GM12892 (cell line): ENCODE data around the gene CTNNBIP1.

ENCODE experiments used
- DNase-seq: peaks from one replicate; pipeline ENCODE4 v3.0.0; 2011; ENCODE audit not compliant: insufficient read length
- FAIRE-seq: peaks from 2 replicates; lab custom pipeline; 2011; peaks lifted over from hg19 to GRCh38; lab: Jason Lieb, UNC
- POLR2A ChIP-seq: IDR thresholded peaks from 2 replicates; pipeline ENCODE4 v1.6.1; 2011; ENCODE audit warnings: low read depth, low read length, control low read depth
- POLR2AphosphoS5 ChIP-seq: IDR thresholded peaks from 2 replicates; pipeline ENCODE4 v1.6.1; 2011; ENCODE audit warnings: low read depth, low read length, control low read depth
- TAF1 ChIP-seq: IDR thresholded peaks from 2 replicates; pipeline ENCODE4 v1.6.1; 2011; ENCODE audit warnings: low read depth, mild to moderate bottlenecking, control low read depth, low read length, borderline replicate concordance

CTNNBIP1 gene

GRCh38 chr1:9886092-9886742, 23.9 kb downstream of the CTNNBIP1 start:
- TF ChIP-seq POLR2A (no peak), POLR2AphosphoS5 (no peak), TAF1 (no peak)
- FAIRE-seq = no peak
- DNase-seq = no peak

GRCh38 chr1:9884805-9885204, 25.3 kb downstream of the CTNNBIP1 start:
- DNase-seq (no peak), FAIRE-seq (no peak)
- TF ChIP-seq POLR2AphosphoS5 (no peak), POLR2A (no peak), TAF1 (no peak)

- FAIRE-seq = no peak
- TF ChIP-seq POLR2AphosphoS5 (no peak), POLR2A (no peak), TAF1 (no peak)
- no peak for DNase-seq
Measured at GRCh38 chr1:9883585-9884449, 26.3 kb downstream of the CTNNBIP1 start.

DNA sequence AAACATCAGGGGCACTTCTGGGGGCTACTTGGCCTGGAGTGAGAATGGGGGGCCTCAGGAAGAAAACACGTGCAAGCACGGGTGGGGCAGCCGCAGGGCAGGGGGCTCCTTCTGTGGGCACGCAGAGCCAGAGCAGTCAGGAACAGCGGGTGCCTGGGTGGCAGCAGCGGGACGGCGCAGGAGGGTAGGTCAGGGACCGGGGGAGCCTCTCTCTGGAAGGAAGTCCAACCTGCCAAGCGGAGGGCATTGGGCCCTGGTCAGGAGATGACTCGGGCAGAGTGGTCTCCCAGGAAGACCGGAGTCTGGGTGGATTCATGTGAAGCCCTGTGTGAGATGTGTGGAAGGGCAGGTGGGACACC, 27.1 kb downstream of the CTNNBIP1 start:
- no peak for TF ChIP-seq POLR2A
- DNase-seq = no peak
- FAIRE-seq = no peak

DNA sequence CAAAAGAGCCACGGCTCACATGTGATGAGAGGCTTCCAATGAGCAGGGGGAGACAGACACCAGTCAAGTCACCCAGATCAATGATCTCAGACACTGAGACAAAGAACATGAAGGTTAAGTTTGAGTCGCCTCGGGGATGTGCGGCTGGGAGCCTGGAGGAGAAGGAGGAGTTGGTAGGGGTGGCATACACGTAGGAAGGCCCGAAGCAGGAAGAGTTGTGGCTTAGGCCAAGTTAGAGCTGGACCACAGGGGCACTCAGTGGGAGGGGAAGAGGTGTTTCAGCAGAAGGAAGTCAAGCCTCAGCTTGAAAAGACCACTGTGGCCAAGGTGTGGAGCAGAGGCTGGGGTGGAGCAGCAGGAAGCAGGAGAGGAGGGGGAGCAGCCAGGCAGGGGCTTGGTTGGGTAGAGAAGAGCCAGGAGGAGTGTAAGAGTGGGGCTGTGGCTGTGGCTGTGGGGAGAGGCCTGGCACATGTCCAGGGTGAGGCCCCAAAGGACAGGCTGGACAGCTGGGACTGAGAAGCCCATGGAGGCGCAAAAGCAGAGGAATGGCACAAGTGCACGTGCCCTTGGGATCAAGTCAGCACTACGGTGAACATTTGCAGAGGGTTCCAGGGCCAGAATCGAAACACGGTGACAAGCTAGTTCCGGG, 27.6 kb downstream of the CTNNBIP1 start:
- TF ChIP-seq TAF1 (no peak), POLR2A (no peak), POLR2AphosphoS5 (no peak)
- FAIRE-seq (no peak), DNase-seq (no peak)

DNA sequence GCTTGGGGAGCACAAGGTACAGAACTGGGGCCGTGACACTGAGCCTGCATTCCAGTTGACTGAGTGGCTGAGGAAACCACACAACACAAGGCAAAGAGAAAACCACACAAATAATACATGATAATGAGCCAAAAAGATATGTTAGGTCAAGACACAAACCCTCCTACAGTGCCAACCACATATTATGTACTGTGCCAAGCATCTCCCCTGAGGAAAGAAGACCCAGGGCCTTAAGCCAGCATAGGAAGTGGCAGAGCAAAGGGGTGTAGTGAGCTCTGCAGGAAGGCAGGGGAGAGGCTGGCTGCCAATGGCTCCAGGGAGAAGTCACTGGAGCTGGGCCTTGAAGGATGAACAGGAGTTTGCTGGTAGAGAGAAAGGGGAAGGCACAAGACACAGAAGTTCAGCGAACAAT, 28.2 kb downstream of the CTNNBIP1 start:
- FAIRE-seq (no peak), DNase-seq (no peak)
- TF ChIP-seq TAF1 (no peak), POLR2A (no peak), POLR2AphosphoS5 (no peak)

DNA sequence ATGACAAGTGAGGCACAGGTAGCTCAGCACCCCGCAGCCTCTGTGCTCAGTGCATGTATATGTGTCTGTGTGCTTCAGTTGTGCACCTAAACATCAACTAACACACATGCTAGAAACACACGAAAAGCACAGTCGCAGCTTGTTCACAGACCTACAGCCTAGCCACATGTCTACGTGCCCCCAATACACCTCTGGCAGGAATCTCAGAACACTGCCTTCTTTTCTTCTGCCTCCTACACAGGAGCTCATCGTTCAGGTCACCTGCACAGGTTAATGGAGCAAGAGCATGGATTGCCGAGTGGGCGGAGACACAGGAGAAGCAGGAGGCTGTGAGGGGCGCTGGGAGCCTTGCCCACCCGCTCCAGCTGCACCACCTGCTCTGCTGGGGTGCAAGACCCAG, 31.7 kb downstream of the CTNNBIP1 start:
- DNase-seq (no peak), FAIRE-seq (no peak)
- TF ChIP-seq POLR2AphosphoS5 = no peak
- TF ChIP-seq POLR2A = no peak
- TF ChIP-seq TAF1 = no peak

- TF ChIP-seq POLR2A (no peak), POLR2AphosphoS5 (no peak), TAF1 (no peak)
- DNase-seq = no peak
- no peak for FAIRE-seq
Measured at GRCh38 chr1:9877962-9878361, 32.1 kb downstream of the CTNNBIP1 start.

DNA sequence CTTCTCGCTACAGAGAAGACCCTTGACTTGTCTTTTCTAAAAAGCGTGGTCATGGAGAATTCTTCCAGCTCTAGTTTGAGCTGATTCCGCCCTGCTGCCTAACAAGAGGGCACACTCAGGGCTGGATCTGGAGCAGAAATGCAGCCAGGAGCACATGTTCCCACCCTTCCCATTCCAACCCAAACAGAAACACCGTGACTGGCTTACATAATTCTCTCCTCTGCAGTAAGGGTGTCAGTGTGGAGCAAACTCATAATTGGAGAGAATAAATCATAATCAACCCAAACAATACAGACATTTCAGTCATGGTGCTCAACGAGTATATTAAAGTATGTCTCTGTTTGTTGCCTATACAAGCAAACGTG, 34.5 kb downstream of the CTNNBIP1 start:
- no peak for DNase-seq
- TF ChIP-seq TAF1 (no peak), POLR2AphosphoS5 (no peak), POLR2A (no peak)
- no peak for FAIRE-seq

- DNase-seq (peak; percentile 97), FAIRE-seq (peak; percentile 97)
- no peak for TF ChIP-seq POLR2A
Measured at GRCh38 chr1:9874959-9875635, 35.0 kb downstream of the CTNNBIP1 start.

- DNase-seq = no peak
- FAIRE-seq = no peak
- TF ChIP-seq POLR2AphosphoS5 (no peak), TAF1 (no peak), POLR2A (no peak)
Measured at GRCh38 chr1:9874412-9874811, 35.7 kb downstream of the CTNNBIP1 start.
